ENCODE measurements around the gene INSR. TPM values are rescaled to one million over a fixed set of nuclear protein-coding genes. Genes with fewer than 3 reads are reported as not detected.

The INSR gene
- total and polyA plus RNA-seq, 2 donors (not counting 3 experiments of a cell fraction or from before 2014, with no cell fraction given), result 4.9 to 19.5 TPM

DNA sequence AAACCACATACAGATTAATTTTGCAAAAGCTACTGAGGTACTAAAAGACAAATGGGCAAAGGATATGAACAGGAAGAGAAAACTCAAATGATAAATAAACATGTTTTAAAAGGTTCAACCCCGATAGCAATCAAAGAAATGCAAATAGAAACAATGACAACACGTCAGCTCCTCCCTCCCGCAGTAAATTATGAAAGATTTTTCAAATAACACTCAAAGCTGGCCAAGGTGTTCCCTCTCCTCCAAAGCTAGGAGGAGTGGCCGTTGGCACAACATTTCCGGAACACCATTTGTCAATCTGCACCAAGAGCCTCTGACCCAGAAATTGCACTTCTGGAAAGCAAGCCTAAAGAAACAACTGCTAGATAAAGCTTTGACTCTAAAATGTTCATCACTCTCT, 28.3 kb downstream of the INSR start:
- H4K20me1 ChIP-seq (replicated peaks; ENCODE audit: control insufficient read depth, extremely low read depth, insufficient read depth, low read length), result no peaks in the 10 kb centered on the region
- no peak overlapping the region for H3K4me3 ChIP-seq (replicated peaks in 1 of 3; ENCODE audit: insufficient read depth in 1 of 3, low read depth in 1 of 3, low read length in 3 of 3)
- intact Hi-C loops (cut with micrococcal nuclease) (no loop called here), dilution Hi-C loops (cut with MboI; ENCODE audit: extremely low pct_ligation_motif_present, low sequenced_read_pairs) (no loop called here)
- H3K9me1 ChIP-seq (replicated peaks; ENCODE audit: control insufficient read depth, extremely low read depth, insufficient read depth, low read length), result no peaks in the 10 kb centered on the region
- DNase-seq (ENCODE audit: low read depth, low spot score) (peak; percentile 7), FAIRE-seq (no peak)
- no peaks in the 10 kb centered on the region for H3K4me1 ChIP-seq (ENCODE audit: control insufficient read depth, extremely low read depth, insufficient read depth, low read length)
- BruUV-seq (replicated peaks), result no TSS peak
- H3K27me3 ChIP-seq (ENCODE audit: control insufficient read depth in 2 of 2, insufficient read depth in 2 of 2, low read length in 2 of 2), result no peaks in the 10 kb centered on the region
- no peak overlapping the region for H3K27ac ChIP-seq (ENCODE audit: insufficient read depth, low read depth, low read length)
- no peak overlapping the region for H2AFZ ChIP-seq (ENCODE audit: low read depth, low read length)
- no peak for TF ChIP-seq GATA2 (IDR thresholded peaks at IDR 0.05; ENCODE audit: insufficient read depth, insufficient read length, low read depth, low read length)
- no peak for TF ChIP-seq MAX (IDR thresholded peaks at IDR 0.05; ENCODE audit: insufficient read depth, insufficient read length)
- no peak for TF ChIP-seq POLR2A (IDR thresholded peaks at IDR 0.05; ENCODE audit: low read depth, low read length)
- TF ChIP-seq FOS (IDR thresholded peaks at IDR 0.05; ENCODE audit: borderline replicate concordance, insufficient read depth, low read length), result no peak
- TF ChIP-seq CTCF (IDR thresholded peaks at IDR 0.05; ENCODE audit: extremely low read depth in 1 of 2, insufficient read depth in 1 of 2, low read depth in 1 of 2, low read length in 2 of 2), result no peak
- no peak for TF ChIP-seq JUN (IDR thresholded peaks at IDR 0.05; ENCODE audit: borderline replicate concordance, insufficient read depth, insufficient read length, low read depth)
- TF ChIP-seq POLR2AphosphoS5 (IDR thresholded peaks at IDR 0.05; ENCODE audit: insufficient read depth, low read depth, low read length), result no peak
- no peak for TF ChIP-seq MYC (IDR thresholded peaks at IDR 0.05; ENCODE audit: low read depth, low read length)
- TF ChIP-seq EZH2 (IDR thresholded peaks at IDR 0.05; ENCODE audit: borderline replicate concordance, low read depth, low read length, severe bottlenecking), result no peak
- CTCF ChIA-PET, result interaction anchor here (1.0 to 1.1 kb wide), 2 partner anchors 10 to 17 kb away, joined by 3 read pairs; no protein-coding TSS in a partner anchor
- H3K4me2 ChIP-seq (ENCODE audit: insufficient read depth, low read length), result no peak overlapping the region
- H3K9me3 ChIP-seq (replicated peaks; ENCODE audit: control insufficient read depth, insufficient read depth, low read length), result no peaks in the 10 kb centered on the region
- POLR2A ChIA-PET, result no interaction called here
- H3K36me3 ChIP-seq (ENCODE audit: control insufficient read depth in 2 of 2, extremely low read depth in 1 of 2, insufficient read depth in 2 of 2, low read length in 2 of 2), result no peaks in the 10 kb centered on the region
- no peak overlapping the region for H3K9ac ChIP-seq (replicated peaks; ENCODE audit: extremely low read depth, insufficient read depth, low read length)
- no peaks in the 10 kb centered on the region for H3K79me2 ChIP-seq (ENCODE audit: control insufficient read depth, insufficient read depth, low read length)

Measured in endothelial cell of umbilical vein (primary cell).